PC-3 (cell line): ENCODE data around the gene ARFGAP1.

Source experiments
- CTCF ChIP-seq: fragments of 300-600 bp; sonication (generic); conservative IDR thresholded peaks from 2 replicates; pipeline ENCODE4 v1.5.1; 2017; ENCODE audit warnings: antibody characterized with exemption, low read depth, mild to moderate bottlenecking, low read length
- EZH2phosphoT487 ChIP-seq: fragments of 300-600 bp; sonication (generic); IDR thresholded peaks from 2 replicates; pipeline ENCODE4 v1.6.1; 2018; ENCODE audit warnings: mild to moderate bottlenecking, antibody characterized with exemption, low read length, borderline replicate concordance

GRCh38 chr20:63292904-63293303 lies 20.3 kb downstream of the ARFGAP1 start, which contains the start of gene COL20A1:
- no peak for TF ChIP-seq CTCF
- no peak for TF ChIP-seq EZH2phosphoT487
